Kidney (tissue), 14 donors: Measurements from ENCODE around the gene SLFN13. TPM values are rescaled to one million over a fixed set of nuclear protein-coding genes. Genes with fewer than 3 reads are reported as not detected.
"Not testable (repeated sequence)": the region's sequence is repeated elsewhere in the genome, so short reads cannot be mapped to it uniquely, and the experiment has no call there.

Experiments
- DNase-seq, 5 donors: peaks; one replicate each; pipeline ENCODE4 v3.0.0-alpha.2; 2013 to 2020
- FAIRE-seq: peaks from 2 replicates; lab custom pipeline; 2012; peaks lifted over from hg19 to GRCh38; lab: Jason Lieb, UNC
- H3K27ac ChIP-seq, 2 donors: one replicate each; pipeline ENCODE4 v1.7.0; 2013; ENCODE audit warnings: low read depth in 2 of 2, low read length in 2 of 2, inconsistent platforms in 1 of 2
- H3K27me3 ChIP-seq: one replicate; pipeline ENCODE4 v1.7.1; 2013; ENCODE audit warnings: low read length, inconsistent platforms; ENCODE audit not compliant: control insufficient read depth, insufficient read depth
- H3K36me3 ChIP-seq, 3 donors: one replicate each; pipeline versions ENCODE4 v1.7.0 to v1.7.1; 2013; ENCODE audit warnings: low read length in 3 of 3, control low read depth in 1 of 3, inconsistent platforms in 1 of 3; ENCODE audit not compliant: insufficient read depth in 3 of 3, control insufficient read depth in 2 of 3
- H3K4me1 ChIP-seq, 3 donors: one replicate each; pipeline versions ENCODE4 v1.7.0 to v1.7.1; 2013; ENCODE audit warnings: low read length in 3 of 3, inconsistent platforms in 1 of 3, low read depth in 1 of 3; ENCODE audit not compliant: control insufficient read depth in 2 of 3, insufficient read depth in 2 of 3
- H3K4me3 ChIP-seq, 3 donors: one replicate each; pipeline versions ENCODE4 v1.7.0 to v1.8.1; 2013; ENCODE audit warnings: low read length in 3 of 3, control low read depth in 1 of 3, inconsistent platforms in 1 of 3
- H3K9ac ChIP-seq, 3 donors: one replicate each; pipeline versions ENCODE4 v1.7.0 to v1.7.1; 2013; ENCODE audit warnings: low read length in 3 of 3, control low read depth in 1 of 3, inconsistent platforms in 1 of 3
- H3K9me3 ChIP-seq, 3 donors: one replicate each; pipeline versions ENCODE4 v1.7.0 to v1.7.1; 2013; ENCODE audit warnings: low read length in 3 of 3, control low read depth in 1 of 3, inconsistent platforms in 1 of 3; ENCODE audit not compliant: control insufficient read depth in 2 of 3, insufficient read depth in 1 of 3
- intact Hi-C: fragments of 100-400 bp; cut with DNase I; formaldehyde crosslinking; loops from one replicate; pipeline ENCODE4 v1.11.1; 2022
- polyA plus RNA-seq: library from polyadenylated mRNA; stranded (reverse); fragments of 350-450 nt; fragmentation: Illumina TruSeq; extraction: RNeasy Lipid Tissue Mini Kit (QIAGEN cat#74804); gene quantifications from one replicate; pipeline ENCODE4 v1.2.3, GENCODE V29; 2014; ENCODE audit warnings: low read depth, low replicate concordance; ENCODE audit not compliant: insufficient read depth
- total RNA-seq: library from RNA; stranded (reverse); fragmentation: NEBNext Ultra II Directional; extraction: Animal tissue kit (Norgen Biotek cat#: 25700); gene quantifications from one replicate; pipeline ENCODE4 v1.2.1, GENCODE V29; 2021
- TF ChIP-seq, protein P1 (sequence below): IDR thresholded peaks from 3 replicates; pipeline ENCODE4 v1.5.1; 2012; ENCODE audit warnings: mild to moderate bottlenecking, moderate library complexity, borderline replicate concordance; ENCODE audit not compliant: insufficient read depth; ENCODE audit errors: extremely low read depth
- donor health status: control.
- donor health status: control.
- donor health status: control.
- donor health status: control.
- donor health status: control.
- donor health status: DM: yes; HTN: yes; CAD: no.
- donor health status: Normal renal cell carcinoma (clear cell type).

Gene SLFN13
- total and polyA plus RNA-seq, 2 donors from 2014 or later = 3.1 to 24.5 TPM

- H3K4me1 ChIP-seq = peaks cover 5 to 7% (median 5%) of the 10 kb centered on the region in 3 donors
- no peaks in the 10 kb centered on the region for H3K27me3 ChIP-seq
- H3K36me3 ChIP-seq = no peaks in the 10 kb centered on the region
- intact Hi-C loops = no loop called here
- no peak overlapping the region for H3K27ac ChIP-seq
- TF ChIP-seq, protein P1, sequence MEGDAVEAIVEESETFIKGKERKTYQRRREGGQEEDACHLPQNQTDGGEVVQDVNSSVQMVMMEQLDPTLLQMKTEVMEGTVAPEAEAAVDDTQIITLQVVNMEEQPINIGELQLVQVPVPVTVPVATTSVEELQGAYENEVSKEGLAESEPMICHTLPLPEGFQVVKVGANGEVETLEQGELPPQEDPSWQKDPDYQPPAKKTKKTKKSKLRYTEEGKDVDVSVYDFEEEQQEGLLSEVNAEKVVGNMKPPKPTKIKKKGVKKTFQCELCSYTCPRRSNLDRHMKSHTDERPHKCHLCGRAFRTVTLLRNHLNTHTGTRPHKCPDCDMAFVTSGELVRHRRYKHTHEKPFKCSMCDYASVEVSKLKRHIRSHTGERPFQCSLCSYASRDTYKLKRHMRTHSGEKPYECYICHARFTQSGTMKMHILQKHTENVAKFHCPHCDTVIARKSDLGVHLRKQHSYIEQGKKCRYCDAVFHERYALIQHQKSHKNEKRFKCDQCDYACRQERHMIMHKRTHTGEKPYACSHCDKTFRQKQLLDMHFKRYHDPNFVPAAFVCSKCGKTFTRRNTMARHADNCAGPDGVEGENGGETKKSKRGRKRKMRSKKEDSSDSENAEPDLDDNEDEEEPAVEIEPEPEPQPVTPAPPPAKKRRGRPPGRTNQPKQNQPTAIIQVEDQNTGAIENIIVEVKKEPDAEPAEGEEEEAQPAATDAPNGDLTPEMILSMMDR = no peak
- DNase-seq = no peak
- H3K4me3 ChIP-seq = no peak overlapping the region
- no peaks in the 10 kb centered on the region for H3K9me3 ChIP-seq
- FAIRE-seq = no peak
- H3K9ac ChIP-seq = no peak overlapping the region
These were observed 18.9 kb downstream of the SLFN13 start for GRCh38 chr17:35429702-35430101.

DNA sequence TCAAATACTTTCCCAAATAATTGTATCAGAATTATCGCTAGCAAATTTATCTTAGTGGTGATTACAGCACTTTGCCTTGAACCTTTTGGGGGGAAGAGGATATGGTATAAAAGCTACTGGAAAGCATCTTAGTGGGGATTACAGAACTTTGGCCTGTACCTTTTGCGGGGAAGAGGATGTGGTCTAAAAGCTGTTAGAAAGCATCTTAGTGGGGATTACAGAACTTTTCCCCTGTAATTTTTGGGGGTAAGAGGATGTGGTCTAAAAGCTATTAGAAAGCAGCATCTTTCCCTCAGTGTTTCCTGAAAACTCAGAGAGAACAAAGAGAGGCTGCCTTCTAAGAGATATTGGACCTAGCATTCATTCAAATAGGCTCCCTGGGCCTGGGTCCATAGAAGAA, 20.3 kb downstream of the SLFN13 start:
- Histone ChIP-seq H3K4me3 (no peak overlapping the region), H3K36me3 (no peaks in the 10 kb centered on the region), H3K27me3 (no peaks in the 10 kb centered on the region), H3K4me1 (peaks cover under 1% of the 10 kb centered on the region in 3 donors), H3K9me3 (no peaks in the 10 kb centered on the region), H3K27ac (no peak overlapping the region), H3K9ac (no peak overlapping the region)
- FAIRE-seq = no peak
- no peak for DNase-seq
- intact Hi-C loops = no loop called here
- TF ChIP-seq, protein P1 = no peak

- Histone ChIP-seq H3K27me3 (no peaks in the 10 kb centered on the region), H3K9ac (no peak overlapping the region), H3K27ac (no peak overlapping the region), H3K36me3 (peaks cover 0 to 2% (median 0%) of the 10 kb centered on the region in 3 donors), H3K4me3 (no peak overlapping the region), H3K4me1 (no peaks in the 10 kb centered on the region), H3K9me3 (no peaks in the 10 kb centered on the region)
- FAIRE-seq (no peak), DNase-seq (no peak)
- intact Hi-C loops = no loop called here
- TF ChIP-seq, protein P1 = no peak
These were observed 24.8 kb downstream of the SLFN13 start for GRCh38 chr17:35423761-35424160.

DNA sequence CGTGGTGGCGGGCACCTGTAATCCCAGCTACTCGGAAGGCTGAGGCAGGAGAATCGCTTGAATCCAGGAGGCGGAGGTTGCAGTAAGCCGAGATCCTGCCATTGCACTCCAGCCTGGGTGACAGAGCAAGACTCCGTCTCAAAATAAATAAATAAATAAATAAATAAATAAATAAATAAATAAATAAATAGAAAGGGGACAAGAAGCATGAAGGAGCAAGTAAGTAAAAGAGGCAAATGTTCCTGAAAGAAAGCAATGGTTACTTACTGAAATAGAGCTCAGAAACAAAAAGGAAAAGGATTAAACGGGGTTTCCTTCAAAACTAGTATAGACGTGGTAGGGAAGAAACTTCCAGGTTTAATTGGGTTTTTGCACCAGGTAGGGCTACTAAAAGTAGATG, 27.5 kb downstream of the SLFN13 start:
- H3K4me1 ChIP-seq, H3K9me3 ChIP-seq, H3K4me3 ChIP-seq, FAIRE-seq, H3K27ac ChIP-seq, DNase-seq, H3K36me3 ChIP-seq, H3K9ac ChIP-seq, H3K27me3 ChIP-seq, intact Hi-C loops: not testable (repeated sequence)
